ENCODE results near the gene THAP7.

THAP7 gene

GRCh38 chr22:21030621-21031544 is 29.0 kb upstream of the THAP7 start:
- no peak for DNase-seq

GRCh38 chr22:21030032-21030431 is 28.1 kb upstream of the THAP7 start:
- no peak for DNase-seq

GRCh38 chr22:21029486-21030025 is 27.6 kb upstream of the THAP7 start:
- no peak for DNase-seq

- DNase-seq = no peak
These were observed 26.6 kb upstream of the THAP7 start for GRCh38 chr22:21028277-21029251.

- no peak for DNase-seq
These were observed 25.1 kb upstream of the THAP7 start for GRCh38 chr22:21026783-21027692.

GRCh38 chr22:21025763-21026755 is 24.1 kb upstream of the THAP7 start:
- DNase-seq = no peak

GRCh38 chr22:21025266-21025665 is 23.3 kb upstream of the THAP7 start:
- DNase-seq = no peak

- DNase-seq = no peak
These were observed 21.2 kb upstream of the THAP7 start for GRCh38 chr22:21022955-21023614.

- no peak for DNase-seq
These were observed 20.6 kb upstream of the THAP7 start for GRCh38 chr22:21022507-21022906.

GRCh38 chr22:21020802-21021429 is 19.0 kb upstream of the THAP7 start:
- DNase-seq = peak; percentile 43

GRCh38 chr22:21018314-21018713 is 16.4 kb upstream of the THAP7 start:
- DNase-seq = no peak

GRCh38 chr22:21016644-21017420 is 14.9 kb upstream of the THAP7 start:
- no peak for DNase-seq

- DNase-seq = no peak
These were observed 13.6 kb upstream of the THAP7 start for GRCh38 chr22:21015466-21016006.

- DNase-seq = peak; percentile 84
These were observed 13.0 kb upstream of the THAP7 start, which contains the start of gene P2RX6 for GRCh38 chr22:21014726-21015465. Gene P2RX6, plus strand, starts transcription at chr22:21015165. Its CDS starts 10 bp downstream, at chr22:21015175.

GRCh38 chr22:21014202-21014725 is 12.3 kb upstream of the THAP7 start:
- DNase-seq = peak; percentile 91

GRCh38 chr22:21013657-21014201 is 11.8 kb upstream of the THAP7 start:
- DNase-seq = no peak

Measured in hematopoietic multipotent progenitor cell treated with erythropoietin and hydrocortisone succinate and interleukin-3 and kit ligand, for 8 days (in vitro differentiated cells).